HFF-Myc (cell line): ENCODE results near the gene C1QC.
"Not testable (repeated sequence)": the region's sequence is repeated elsewhere in the genome, so short reads cannot be mapped to it uniquely, and the experiment has no call there.

Source experiments
- DNase-seq: peaks from one replicate; pipeline ENCODE4 v3.0.0-alpha.2; 2011; ENCODE audit warnings: low read depth; ENCODE audit errors: extremely low read depth
- H3K4me3 ChIP-seq: replicated peaks from 2 replicates; pipeline ENCODE4 v1.5.1; 2011; ENCODE audit warnings: low read depth, mild to moderate bottlenecking, control low read depth, low read length
- TF ChIP-seq, protein P1 (sequence below): IDR thresholded peaks from 2 replicates; pipeline ENCODE4 v1.5.1; 2012; ENCODE audit warnings: mild to moderate bottlenecking, low read depth, low read length, control low read depth; ENCODE audit errors: missing control alignments

The C1QC gene

DNA sequence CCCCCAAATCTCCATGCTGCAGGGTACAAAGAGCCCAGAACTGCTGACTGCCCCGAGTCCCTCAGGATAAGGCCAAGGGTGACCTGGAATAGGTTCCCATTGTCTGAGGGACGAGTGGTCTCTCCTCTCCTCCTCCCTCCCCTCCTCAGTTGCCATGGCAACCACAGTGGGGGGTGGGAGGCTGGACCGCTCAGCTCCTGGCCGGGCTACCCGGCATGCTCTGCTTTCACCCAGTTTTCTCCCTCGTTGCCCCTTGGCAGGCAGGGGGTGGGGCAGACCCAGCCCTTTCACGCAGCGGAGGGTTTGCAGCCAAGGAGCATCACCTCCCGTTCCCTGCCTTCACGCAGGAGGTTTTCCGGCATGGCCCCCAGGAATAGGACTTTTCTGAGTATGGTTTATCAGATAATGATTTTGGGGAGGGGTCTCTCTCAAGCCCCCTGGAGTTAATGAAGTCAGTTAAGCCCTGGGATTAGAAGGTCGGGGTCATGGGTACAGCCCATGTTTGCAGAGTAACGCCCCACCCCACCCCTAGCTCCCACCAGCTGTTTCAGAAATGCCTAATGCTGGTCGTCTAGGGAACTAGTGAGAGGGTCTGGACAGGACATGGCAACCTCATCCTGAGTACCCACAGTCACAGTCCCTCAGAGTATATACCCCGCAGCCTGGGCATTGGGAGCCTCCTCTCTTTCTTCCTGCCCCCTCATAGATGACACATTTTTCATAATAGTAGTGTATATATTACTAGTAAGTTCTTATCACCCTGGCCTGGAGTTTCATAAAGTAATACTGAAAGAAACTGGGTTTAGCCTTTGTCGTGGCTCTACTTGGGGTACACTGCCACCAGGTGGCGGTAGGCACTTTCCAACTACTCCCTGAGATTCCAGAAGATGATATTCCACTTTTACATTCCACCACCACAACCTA is 30.3 kb downstream of the C1QC start:
- no peak overlapping the region for H3K4me3 ChIP-seq
- TF ChIP-seq, protein P1, sequence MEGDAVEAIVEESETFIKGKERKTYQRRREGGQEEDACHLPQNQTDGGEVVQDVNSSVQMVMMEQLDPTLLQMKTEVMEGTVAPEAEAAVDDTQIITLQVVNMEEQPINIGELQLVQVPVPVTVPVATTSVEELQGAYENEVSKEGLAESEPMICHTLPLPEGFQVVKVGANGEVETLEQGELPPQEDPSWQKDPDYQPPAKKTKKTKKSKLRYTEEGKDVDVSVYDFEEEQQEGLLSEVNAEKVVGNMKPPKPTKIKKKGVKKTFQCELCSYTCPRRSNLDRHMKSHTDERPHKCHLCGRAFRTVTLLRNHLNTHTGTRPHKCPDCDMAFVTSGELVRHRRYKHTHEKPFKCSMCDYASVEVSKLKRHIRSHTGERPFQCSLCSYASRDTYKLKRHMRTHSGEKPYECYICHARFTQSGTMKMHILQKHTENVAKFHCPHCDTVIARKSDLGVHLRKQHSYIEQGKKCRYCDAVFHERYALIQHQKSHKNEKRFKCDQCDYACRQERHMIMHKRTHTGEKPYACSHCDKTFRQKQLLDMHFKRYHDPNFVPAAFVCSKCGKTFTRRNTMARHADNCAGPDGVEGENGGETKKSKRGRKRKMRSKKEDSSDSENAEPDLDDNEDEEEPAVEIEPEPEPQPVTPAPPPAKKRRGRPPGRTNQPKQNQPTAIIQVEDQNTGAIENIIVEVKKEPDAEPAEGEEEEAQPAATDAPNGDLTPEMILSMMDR, result peak; percentile 84
- peak; percentile 25 for DNase-seq

DNA sequence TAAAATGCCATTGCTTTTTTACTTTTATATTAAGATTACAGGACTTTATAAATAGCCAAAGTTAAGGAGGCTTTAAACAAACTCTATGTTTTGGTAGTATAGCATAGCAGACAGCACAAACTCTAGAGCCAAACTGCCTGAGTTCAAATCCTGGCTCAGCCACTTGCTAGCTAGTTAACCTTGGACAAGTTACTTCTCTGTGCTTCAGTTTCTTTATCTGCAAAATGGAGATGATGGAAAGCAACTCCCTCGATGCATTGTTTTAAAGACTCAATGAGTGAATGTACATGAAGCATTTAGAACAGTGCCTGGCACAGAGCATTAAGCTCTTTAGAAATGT is 30.9 kb downstream of the C1QC start:
- TF ChIP-seq, protein P1, result no peak
- H3K4me3 ChIP-seq, result no peak overlapping the region
- no peak for DNase-seq

DNA sequence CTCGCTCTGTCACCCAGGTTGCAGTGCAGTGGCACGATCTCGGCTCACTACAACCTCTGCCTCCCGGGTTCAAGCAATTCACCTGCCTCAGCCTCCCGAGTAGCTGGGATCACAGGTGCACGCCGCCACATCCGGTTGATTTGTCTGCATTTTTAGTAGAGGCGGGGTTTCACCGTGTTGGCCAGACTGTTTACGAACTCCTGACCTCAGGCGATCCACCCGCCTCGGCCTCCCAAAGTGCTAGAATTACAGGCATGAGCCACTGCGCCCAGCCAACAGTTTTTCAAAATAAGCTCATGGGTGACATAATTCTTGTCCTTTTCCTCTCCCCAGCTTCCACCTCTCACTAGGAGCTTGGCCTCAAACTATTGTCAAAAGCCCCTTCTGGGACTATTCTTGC is 32.7 kb downstream of the C1QC start:
- H3K4me3 ChIP-seq, DNase-seq: not testable (repeated sequence)

DNA sequence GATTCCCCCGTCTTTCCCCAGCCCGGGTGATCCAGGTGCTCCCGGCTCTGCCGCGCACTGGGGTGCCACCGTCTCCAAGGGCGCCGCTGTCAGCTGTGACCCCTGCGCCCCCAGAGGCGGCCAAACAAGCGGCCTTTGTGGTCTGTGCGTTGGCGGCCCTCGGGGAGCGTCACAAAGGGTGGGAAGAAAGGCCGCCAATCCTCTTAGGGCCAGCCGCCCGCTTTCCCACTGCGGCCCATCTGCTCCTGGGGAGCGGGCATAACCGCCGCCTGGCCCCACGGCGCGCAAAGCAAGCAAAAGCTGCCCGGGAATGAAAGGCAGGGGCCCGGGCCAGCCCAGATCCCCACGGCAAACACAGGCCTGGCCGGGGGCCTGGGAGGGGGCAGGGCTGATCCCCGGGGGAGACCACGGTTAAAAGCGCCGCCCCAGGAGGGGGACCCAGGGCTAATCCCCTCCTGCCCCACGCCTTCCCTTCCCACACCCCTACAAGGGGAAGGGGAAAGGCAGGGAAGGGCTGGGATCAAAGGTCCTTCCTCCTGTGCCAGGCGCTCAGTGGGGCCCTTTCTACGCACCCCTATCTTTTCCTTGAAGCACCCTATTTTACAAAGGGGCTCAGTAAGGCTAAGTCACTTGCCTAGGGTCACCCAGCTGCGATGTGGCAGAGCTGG is 33.6 kb downstream of the C1QC start:
- no peak overlapping the region for H3K4me3 ChIP-seq
- DNase-seq, result no peak
- TF ChIP-seq, protein P1, result no peak

DNA sequence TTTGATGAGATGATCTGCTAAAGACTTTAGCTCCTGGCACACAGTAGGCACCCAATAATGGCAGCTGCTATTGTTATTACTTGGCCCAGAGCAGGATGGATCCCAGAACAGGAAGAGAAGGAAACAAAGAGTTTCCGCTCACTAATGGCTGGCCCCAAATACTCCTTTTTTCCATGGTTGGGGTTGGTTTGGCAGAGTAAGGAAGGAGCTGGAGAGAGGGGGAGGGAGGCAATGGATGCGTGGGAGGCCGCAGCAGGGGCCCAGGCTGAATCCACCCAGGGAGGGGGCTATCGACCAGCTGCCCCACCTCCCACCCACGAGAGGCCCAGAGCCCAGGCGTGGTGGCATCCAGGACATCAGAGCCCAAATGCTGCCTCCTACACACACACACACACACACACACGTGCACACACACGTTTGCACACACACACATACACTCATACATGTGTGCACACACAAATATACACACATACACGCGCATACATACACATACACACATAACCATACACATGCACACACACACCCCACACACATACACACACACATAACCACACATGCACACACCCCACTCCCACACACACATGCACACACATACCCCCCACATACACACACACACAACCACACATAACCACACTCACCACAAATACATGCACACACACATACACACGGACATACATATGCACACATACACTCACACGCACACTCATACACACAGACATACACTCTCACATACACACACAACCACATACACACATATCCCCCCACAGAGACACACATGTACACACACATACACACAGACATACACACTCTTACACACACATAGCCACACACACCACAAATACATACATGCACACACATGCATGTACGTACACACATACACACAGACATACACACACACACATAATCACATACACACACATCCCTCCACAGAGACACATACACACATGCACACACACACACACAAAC is 34.8 kb downstream of the C1QC start:
- no peak overlapping the region for H3K4me3 ChIP-seq
- no peak for DNase-seq
- TF ChIP-seq, protein P1, result no peak

DNA sequence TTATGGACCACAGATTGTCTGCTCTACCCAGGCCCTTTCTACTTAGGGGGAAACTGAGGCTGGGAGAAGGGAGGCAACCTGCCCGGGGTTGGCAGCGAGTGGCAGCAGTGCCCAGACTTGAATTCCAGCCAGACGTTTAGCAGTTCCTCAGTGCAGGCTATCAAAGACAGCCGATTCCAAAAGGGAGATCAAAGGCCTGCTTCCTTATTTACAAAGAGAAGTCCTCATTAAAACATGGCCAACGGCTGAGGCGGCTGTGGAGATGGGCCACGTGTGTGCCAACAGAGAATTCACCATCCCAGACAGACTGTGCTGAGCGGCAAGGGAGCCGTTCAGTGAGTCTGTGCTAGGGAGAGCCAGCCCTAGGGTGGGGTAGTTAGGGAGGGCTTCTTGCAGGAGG is 37.3 kb downstream of the C1QC start:
- no peak overlapping the region for H3K4me3 ChIP-seq
- TF ChIP-seq, protein P1, result no peak
- no peak for DNase-seq
